ENCODE data around the gene ULBP2. TPM values are rescaled to one million over a fixed set of nuclear protein-coding genes. Genes with fewer than 3 reads are reported as not detected.
"Not testable (repeated sequence)": the region's sequence is repeated elsewhere in the genome, so short reads cannot be mapped to it uniquely, and the experiment has no call there.

ULBP2 gene
- total RNA-seq, 1 experiment from 2014 or later: 7.6 TPM

DNA sequence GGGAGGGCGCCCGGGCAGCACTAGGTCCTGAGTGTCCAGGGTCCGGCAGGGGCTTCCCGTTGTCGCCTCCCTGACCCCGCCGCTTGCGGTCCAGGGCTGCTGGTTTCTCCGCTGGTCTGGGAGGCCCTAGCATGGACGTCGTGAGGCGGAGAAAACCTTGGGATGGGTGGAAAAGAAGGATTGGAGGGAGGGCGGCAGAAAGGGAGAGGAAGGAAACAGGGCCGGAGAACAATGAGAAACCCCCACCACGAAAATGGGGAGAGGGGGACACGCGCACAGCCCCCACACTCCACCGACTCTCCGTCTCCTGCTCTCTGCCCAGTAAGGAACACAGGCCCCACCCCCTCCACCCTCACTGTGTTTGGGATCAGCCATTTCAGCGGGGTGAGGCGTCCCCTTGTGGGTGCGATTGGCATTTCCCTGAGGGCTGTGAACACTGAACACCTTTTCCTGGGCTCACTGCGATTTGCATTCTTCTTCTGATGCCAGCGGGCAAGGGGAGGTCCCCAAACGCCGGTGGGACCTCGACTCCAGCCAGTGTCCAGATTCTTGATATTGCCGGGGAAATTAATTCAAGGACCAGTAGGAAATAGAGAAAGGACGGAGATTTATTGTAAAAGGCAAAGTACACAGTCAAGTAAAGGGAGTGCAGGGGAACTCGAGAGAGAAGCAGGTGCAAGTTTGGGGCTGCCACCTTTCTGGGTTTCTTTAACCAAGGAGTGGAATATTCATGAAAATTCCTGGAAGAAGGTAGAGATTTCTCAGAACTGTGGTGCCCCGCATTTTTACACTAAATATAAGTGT lies 15.6 kb upstream of the ULBP2 start:
- peak; percentile 69 for DNase-seq (ENCODE audit: low read depth)

DNA sequence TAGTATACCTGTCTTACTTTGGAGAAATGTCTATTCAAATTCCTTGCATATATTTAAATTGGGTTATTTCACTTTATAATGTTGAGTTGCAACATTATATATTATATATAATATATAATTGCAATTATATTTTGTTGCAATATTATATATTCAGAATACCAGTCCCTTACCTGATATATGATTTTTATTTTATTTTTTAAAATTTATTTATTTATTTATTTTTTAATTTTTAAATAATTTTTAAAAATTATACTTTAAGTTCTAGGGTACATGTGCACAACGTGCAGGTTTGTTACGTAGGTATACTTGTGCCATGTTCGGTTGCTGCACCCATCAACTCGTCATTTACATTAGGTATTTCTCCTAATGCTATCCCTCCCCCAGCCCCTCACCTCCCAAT lies 14.8 kb upstream of the ULBP2 start:
- not testable (repeated sequence) for DNase-seq (ENCODE audit: low read depth)

DNA sequence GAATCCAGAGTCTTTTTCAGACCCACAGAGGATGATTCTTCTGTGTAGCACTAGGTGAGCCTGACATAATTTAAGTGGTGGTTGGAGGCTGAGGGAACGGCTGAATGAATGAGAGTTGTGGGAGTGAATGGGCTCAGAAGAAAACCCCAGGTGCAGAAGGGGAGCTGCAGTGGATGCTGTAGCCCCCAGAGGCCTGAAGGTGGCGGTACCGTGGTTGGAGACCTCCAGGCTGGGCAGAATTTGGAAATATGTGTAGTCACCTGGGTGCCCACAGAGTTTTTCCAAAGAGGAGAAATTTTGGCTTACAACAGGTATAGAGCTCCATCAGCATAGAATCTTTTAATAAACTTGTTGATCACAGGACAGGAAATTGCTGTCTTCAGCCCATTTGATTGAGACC lies 12.4 kb upstream of the ULBP2 start:
- no peak for DNase-seq (ENCODE audit: low read depth)

DNA sequence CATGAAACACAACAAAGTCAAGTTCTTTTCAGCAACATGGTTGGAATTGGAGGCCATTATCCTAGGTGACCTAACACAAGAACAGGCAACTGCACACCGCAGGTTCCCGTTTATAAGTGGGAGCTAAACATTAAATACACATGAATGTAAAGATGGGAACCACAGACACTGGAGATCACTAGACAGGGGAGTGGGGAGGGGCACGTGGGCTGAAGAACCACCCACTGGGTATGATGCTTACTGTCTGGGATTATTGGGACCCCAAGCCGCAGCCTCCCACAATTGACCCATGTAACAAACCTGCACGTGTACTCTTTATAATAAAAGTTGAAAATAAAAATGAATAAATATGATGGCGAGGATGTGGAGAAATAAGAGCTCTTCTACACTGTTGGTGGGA lies 10.3 kb upstream of the ULBP2 start:
- no peak for DNase-seq (ENCODE audit: low read depth)

DNA sequence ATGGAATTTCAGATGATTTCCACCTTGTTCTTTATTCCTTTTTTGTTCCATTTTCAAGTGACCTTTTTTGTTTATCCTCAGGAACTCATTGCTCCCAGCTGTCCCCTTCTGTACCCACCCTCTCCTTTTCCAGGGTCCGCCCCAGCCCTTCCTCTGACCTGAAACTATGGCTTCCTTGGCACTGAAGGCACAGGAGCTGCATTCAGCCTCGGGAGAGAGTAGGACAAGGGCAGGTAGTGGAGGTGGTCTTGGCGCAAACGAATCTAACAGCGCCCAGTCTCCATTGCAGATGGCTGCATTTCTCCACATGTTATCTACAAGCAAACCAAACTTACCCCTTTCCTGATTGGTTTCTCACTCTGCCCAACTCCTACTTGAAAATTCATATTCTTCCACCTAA lies 8.8 kb upstream of the ULBP2 start:
- no peak for DNase-seq (ENCODE audit: low read depth)

DNA sequence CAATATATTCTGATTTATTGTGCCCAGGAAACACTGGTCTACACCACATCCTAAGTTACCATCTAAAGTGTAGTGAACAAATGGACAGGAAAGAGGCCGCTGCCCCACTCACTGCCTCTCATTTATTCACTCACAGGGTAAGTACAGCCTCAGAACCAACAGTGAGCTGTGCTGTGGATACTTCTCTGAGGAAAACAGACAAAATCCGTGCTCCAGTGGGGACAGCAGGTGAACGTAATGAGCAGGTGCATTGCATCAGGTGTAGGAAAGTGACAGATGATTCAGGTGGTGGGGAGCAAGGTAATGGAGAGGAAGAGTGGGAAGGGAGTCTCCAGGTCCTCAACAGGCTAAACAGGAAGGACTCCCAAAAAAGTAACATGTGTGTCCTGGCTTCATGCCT lies 8.4 kb upstream of the ULBP2 start:
- no peak for DNase-seq (ENCODE audit: low read depth)

DNA sequence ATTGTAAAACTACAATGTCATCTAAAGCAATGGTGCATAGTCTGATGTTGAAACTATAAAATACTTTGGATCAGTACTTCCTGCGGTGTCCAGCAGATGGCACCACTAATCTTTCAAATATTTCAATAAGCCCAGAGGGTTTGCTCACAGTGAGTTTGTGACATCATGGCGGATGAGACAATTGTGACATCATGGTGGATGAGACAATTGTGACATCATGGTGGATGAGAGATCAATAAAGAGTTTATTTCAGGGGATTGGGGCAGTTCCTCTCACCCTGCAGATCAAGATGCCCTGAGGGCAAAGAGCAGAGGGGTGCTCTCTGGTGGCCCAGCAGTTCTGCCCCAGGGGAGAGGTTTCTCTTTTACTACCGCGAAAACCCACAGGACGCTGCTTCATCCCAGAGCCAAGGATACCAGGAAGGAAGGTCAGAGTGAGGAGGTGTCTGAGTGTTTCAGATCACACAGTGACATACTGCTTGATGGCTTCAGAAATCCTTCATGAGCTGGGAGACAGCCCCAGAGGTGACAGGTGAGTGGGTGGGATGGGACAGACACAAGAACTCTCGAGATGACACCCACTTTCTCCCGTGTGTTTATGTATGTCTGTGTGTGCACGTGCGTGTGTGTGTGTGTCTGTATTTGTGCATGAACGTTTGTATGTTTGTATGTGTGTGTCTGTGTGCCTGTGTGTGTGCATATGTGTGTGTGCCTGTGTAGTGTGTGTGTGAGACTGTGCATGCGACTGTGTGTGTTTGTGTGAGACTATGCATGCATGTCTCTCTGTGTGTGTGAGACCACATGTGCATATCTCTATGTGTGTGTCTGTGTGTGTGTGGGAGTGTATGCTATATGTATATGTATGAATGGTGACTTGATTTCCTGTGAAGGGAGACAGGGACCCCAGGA lies 7.3 kb upstream of the ULBP2 start:
- peak; percentile 75 for DNase-seq (ENCODE audit: low read depth)

DNA sequence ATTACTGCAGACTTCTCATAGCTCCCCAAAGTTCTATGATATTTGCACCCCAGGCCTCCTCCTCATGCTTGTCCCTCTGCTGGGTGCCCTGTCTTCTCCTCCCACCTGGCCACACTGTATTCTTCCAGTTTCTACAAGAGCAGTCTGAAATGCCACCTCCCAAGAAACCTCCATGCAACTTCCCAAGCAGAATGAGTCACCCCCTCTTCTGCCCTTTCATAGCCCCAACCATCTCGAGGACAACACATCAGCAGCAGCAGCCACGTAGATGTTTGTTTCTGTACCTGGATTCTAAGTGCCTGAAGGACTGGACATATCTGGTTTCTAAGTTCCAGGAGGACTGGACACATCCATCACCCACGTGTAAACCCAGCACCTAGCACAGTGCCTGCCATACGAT lies 6.6 kb upstream of the ULBP2 start:
- no peak for DNase-seq (ENCODE audit: low read depth)

DNA sequence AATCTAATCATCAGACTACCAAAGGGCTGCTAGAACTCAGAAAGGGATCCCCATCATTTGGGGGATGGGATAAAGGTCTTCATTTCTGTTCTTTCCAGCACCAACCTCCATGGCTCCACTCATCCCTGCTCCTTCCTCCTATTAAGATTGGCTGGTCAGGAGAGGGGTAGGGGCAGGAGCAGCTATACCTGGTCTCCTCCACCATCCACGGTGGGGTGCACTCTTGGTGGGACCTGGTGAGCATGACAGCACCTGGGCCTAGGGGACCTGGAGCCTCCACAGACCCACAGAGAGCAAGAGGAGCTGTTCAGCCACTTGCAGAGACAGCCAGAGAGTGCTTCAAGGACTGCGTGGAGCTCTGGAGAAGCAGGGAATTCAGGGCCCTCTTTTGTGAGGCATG lies 6.1 kb upstream of the ULBP2 start:
- DNase-seq (ENCODE audit: low read depth): no peak

DNA sequence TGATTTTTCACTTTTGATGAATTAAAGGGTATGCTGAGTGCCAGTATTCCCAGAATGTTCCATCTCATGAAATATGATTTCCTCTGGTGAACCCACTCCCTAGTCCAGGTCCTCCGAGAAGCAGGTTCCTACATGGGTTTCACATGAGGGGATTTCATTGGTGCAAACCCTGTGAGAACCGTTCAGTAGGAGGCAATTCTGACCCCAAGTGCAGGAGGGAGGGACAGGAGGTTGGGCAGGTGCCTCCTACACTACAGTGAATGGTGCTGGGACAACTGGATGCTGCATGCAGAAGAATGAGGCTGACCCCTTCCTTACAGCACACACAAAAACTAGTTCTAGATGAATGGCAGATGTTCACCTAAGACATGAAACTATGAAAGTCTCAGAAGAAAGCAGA lies 5.1 kb upstream of the ULBP2 start:
- DNase-seq (ENCODE audit: low read depth): no peak

DNA sequence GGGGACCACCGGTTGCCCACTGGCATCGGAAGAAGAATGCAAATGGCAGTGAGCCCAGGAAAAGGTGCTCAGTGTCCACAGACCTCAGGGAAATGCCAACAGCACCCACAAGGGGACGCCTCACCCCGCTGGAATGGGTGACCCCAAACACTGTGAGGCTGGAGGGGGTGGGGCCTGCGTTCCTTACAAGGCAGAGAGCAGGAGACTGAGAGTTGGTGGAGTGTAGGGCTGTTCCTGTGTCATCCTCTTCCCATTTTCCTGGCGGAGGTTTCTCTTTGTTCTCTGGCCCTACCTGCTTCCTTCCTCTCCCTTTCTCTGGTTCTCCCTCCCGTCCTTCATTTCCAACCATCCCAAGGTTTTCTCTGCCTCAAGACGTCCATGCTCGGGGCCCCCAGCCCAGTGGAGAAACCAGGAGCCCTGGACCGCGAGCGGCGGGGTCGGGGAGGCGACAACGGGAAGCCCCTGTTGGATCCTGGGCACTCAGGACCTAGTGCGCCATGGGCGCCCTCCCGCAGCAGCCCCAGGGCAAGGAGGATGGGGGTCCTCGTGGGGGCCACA lies 3.7 kb upstream of the ULBP2 start:
- not testable (repeated sequence) for DNase-seq (ENCODE audit: low read depth)

DNA sequence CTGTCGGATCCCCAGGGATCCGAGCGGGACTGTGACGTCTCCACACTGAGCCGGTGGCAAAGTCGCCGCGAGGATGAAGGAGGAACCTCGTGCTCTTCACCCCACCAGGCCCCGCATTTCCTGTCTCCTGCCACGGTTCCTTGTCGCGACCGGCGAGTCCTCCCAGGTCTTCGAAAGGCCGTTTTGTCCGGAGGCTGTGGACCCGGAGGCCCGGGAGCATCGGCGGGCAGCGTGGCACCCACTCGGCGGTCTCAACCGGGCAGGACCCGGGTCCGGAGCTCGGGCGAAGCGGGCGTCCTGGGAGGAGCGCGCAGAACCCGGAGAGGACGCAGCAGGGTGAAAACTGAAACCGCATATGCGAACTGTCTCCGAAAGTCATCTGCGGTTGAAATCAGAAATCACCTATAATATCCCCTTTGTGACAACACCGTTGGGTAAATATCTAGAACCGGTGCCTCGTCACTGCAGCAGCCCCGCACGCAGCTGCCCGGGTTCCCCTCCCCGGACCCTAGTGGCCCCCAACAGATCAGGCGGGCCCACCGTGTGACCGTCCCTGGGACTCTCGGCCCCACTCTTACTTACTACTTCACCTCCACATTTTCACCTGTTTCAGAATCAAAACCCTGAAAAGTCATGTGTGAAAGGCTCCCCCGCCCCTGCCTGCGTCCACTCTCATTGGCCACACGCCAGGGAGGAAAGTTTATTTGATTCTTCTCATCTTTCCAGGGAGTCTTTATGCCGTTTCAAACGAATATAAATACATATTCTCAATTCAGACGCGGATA lies 3.1 kb upstream of the ULBP2 start:
- DNase-seq (ENCODE audit: low read depth): no peak

DNA sequence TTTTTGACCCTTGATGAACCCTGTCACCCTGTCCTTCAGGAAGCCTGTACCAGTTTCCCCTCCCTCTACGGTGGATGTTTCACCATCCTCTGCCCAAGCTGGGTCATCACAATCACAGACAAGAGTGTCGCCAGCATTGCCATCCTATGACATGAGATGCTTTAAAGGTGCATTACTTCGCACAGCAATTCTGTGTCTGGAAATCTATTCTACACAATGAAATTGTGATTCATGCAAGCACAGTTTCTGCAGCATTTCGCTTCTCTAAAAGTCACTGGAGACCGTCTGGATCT lies 2.5 kb upstream of the ULBP2 start:
- DNase-seq (ENCODE audit: low read depth): no peak

DNA sequence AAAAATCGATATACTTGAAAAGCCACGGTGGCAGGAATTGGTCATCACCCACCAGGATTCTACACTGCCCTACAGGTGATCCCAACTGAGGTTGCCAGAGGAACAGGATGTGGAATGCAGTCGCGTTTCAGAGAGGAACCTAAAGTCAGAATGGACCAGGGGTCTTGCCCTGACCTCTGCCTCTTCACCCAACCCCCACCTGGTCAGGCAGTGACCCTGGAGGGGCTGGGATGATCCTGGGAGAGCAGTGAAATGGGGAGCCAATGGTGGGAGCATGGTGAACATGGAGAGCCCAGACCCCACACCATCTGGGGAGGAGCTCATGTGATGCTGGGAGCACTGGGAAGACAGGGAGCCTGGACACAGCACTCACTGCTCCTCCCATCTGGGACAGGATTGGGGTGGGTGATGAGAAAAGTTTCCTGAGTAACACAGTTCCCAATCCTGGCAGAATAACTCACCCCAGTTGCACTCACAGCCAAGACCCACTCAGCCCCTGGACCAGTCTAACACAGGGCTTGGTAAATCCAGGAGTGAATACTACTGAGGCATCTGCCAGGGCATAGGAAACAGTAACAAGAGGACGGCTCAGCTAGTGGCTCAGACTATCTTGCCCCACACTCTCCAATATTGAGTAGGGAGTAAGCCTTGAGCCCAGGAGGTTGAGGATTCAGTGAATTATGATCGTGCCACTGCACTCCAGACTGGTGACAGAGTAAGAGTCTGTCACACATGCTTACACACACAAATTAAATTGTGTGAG lies 1.7 kb upstream of the ULBP2 start:
- DNase-seq (ENCODE audit: low read depth): no peak

DNA sequence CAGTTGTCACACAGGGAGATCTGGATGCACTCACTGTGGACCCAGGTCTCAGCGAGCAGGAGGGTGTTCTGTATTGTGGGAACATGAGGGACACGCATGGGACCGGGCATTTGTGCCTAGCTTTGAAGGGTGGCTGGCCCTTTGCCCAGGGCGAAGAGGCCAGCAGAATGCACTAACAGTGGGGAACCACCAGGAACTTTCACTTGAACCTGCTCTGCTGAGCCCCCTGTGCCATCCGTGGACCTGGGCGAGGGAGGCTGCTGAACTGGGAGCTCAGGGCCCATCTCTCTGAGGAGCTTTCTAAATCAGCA lies 1.2 kb upstream of the ULBP2 start:
- no peak for DNase-seq (ENCODE audit: low read depth)

DNA sequence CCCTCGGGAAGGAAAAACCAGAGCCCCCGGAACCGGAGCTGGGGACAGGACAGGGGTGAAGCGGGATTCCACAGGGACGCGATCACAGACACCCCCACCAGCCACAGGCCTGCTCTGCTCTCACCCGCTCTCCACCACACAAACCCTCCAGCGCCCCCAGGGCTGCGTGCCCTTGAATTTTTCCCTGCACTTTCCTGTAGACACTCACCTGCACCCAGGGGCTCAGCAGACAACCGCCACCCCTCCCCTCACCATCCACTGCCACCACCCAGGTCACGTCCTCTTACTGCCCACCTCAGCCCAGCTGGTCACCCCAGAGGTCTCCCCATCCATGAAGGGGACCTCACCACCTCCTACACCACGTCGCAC lies 631 bp downstream of the ULBP2 start:
- DNase-seq (ENCODE audit: low read depth): no peak

DNA sequence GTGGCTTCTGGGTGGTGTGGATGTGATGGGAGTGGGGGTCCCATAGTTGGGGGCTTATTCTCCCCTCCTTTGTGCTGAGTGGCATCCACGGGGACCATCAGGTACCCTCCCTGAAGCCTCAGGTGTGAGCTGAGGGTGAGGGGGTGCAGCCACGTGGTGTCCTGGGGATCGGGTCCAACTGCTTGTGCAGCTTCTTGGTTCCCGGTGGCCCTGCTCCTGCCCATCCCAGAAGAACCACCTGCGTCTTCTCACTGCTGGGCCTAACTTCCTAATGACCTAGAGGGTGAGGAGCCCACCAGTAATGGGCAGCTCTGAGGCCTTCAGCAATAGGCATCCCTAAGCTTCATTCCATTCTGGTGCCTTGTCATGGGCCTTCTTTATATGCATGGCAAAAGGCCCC lies 1.5 kb downstream of the ULBP2 start:
- not testable (repeated sequence) for DNase-seq (ENCODE audit: low read depth)

DNA sequence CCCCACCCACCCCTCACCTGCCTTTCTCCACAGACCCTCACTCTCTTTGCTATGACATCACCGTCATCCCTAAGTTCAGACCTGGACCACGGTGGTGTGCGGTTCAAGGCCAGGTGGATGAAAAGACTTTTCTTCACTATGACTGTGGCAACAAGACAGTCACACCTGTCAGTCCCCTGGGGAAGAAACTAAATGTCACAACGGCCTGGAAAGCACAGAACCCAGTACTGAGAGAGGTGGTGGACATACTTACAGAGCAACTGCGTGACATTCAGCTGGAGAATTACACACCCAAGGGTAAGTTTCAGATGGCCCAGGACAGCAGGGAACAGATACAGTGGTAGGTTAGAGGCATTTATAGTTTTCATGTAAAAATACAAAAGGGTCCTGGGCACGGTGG lies 3.5 kb downstream of the ULBP2 start:
- DNase-seq (ENCODE audit: low read depth): not testable (repeated sequence)

DNA sequence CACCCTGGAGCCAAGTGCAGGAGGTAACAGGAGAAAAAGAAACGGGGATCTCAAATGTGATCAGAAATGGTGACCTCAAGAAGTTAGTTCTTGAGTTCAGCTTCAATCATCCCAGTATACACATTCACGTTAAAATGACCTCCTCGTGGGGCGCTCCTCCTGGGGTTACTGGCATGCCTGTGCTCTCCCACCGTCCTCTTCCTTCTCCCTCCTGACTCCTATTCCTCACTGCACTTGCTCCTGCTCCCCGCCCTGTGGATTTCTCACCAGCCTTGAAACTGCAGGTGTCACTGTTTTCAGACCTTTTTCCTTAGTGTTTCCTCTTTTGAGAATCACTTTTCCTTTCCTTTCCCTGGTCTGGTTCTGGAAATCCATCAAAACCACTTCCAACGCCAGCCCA lies 4.8 kb downstream of the ULBP2 start:
- not testable (repeated sequence) for DNase-seq (ENCODE audit: low read depth)

DNA sequence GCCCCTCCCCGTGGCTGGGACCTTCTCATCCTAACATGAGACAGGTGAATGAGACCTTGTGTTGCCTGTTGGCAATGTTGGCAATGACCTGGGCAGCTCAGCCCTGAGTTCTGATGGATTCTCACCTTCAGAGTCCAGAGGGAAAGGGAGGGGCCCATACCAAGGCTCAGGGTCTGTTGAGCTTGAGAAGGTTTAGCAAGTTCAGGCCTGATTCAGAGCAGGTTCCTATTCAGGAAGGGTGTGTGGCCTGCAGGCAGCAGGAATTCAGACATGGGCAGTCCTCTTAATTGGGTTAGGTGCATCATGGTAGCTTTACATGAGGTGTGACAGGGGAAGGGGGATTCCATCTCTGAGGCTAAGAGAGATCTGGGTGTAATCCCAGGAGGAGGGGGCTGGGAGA lies 5.7 kb downstream of the ULBP2 start:
- DNase-seq (ENCODE audit: low read depth): not testable (repeated sequence)

DNA sequence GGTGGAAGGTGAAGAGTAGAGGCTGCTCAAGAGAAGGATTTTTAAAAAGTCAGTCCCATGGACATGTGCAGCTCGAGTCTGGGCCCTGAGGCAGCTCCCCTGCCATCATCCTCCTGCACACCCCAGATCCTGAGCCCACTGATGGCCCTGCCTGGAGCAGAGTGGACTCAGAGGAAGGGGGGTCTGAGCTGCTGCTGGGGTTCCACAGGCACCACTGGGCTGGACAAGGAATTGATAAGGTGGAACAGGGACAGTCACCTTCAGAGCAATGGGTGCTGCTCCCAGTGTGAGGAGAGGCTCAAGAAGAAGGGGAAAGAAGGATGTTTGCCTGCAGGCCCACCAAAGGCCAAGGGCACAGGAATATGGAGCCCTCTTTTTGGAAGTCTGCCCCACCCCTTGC lies 6.2 kb downstream of the ULBP2 start:
- no peak for DNase-seq (ENCODE audit: low read depth)
